K562 (cell line): ENCODE measurements around the gene PHF12. TPM values are rescaled to one million over a fixed set of nuclear protein-coding genes. Genes with fewer than 3 reads are reported as not detected.

Source experiments
- BCL6 ChIP-seq: fragments of 250-450 bp; sonication (Bioruptor Pico); IDR thresholded peaks from 2 replicates; pipeline ENCODE4 v1.4.0; 2020
- DLX4 ChIP-seq: fragments of 250-450 bp; sonication (Bioruptor Pico); IDR thresholded peaks from 2 replicates; pipeline ENCODE4 v1.6.1; 2021; ENCODE audit warnings: mild to moderate bottlenecking
- HMG20B ChIP-seq: fragments of 250-450 bp; sonication (Bioruptor Pico); IDR thresholded peaks from 2 replicates; pipeline ENCODE4 v1.5.0; 2021; ENCODE audit warnings: mild to moderate bottlenecking
- MCM3 ChIP-seq: fragments of 450-650 bp; IDR thresholded peaks from 2 replicates; pipeline ENCODE4 v1.6.1; 2016
- NFE2 ChIP-seq: IDR thresholded peaks from 2 replicates; pipeline ENCODE4 v1.6.1; 2014; ENCODE audit warnings: antibody characterized with exemption, low read depth
- NR2C1 ChIP-seq, 2 experiments: fragments of 450-650 bp; IDR thresholded peaks; 2 replicates each; pipeline ENCODE4 v1.6.1; 2017; ENCODE audit warnings: mild to moderate bottlenecking in 2 of 2, antibody characterized with exemption in 1 of 2, inconsistent platforms in 1 of 2, missing compliant biosample characterization in 1 of 2, missing genetic modification characterization in 1 of 2
- NR2C2 ChIP-seq, 2 experiments: fragments of 200-800 bp in 1 of 2; sonication (Bioruptor generic) in 1 of 2; sonication (generic) in 1 of 2; formaldehyde crosslinking in 1 of 2; IDR thresholded peaks; 2 replicates each; pipeline versions ENCODE4 v1.6.1 to v1.8.0; 2016 to 2022; ENCODE audit warnings: mild to moderate bottlenecking in 1 of 2, missing compliant biosample characterization in 1 of 2, missing genetic modification characterization in 1 of 2, missing genetic modification reagents in 1 of 2
- RBFOX2 ChIP-seq: fragments of 200-400 bp; formaldehyde crosslinking; IDR thresholded peaks from 2 replicates; pipeline ENCODE4 v1.6.1; 2017; ENCODE audit warnings: low read depth, mild to moderate bottlenecking, low read length, moderate library complexity
- RUNX1 ChIP-seq: sonication (generic); IDR thresholded peaks from 2 replicates; pipeline ENCODE4 v1.6.1; 2016; ENCODE audit warnings: antibody characterized with exemption, low read depth
- SMARCA4 ChIP-seq: fragments of 450-650 bp; IDR thresholded peaks from 2 replicates; pipeline ENCODE4 v1.6.1; 2016
- SOX6 ChIP-seq: fragments of 450-650 bp; IDR thresholded peaks from 2 replicates; pipeline ENCODE4 v1.6.1; 2014; ENCODE audit warnings: mild to moderate bottlenecking
- STAT6 ChIP-seq: sonication (generic); formaldehyde crosslinking; IDR thresholded peaks from 2 replicates; pipeline ENCODE4 v1.8.1; 2023; ENCODE audit warnings: mild to moderate bottlenecking, missing genetic modification reagents
- TRIM25 ChIP-seq: fragments of 450-650 bp; IDR thresholded peaks from 2 replicates; pipeline ENCODE4 v1.7.0; 2016; ENCODE audit warnings: borderline replicate concordance
- ZNF445 ChIP-seq: fragments of 250-450 bp; sonication (Bioruptor Pico); IDR thresholded peaks from 2 replicates; pipeline ENCODE4 v1.4.0; 2020; ENCODE audit warnings: low read depth, mild to moderate bottlenecking, moderate library complexity
- ZNF668 ChIP-seq: fragments of 250-450 bp; sonication (Bioruptor Pico); IDR thresholded peaks from 2 replicates; pipeline ENCODE4 v1.8.0; 2022; ENCODE audit warnings: mild to moderate bottlenecking, inconsistent platforms
- ZSCAN29 ChIP-seq: fragments of 450-650 bp; IDR thresholded peaks from 2 replicates; pipeline ENCODE4 v1.6.1; 2017
- polyA plus RNA-seq, 8 experiments: library from polyadenylated mRNA; depleted of rRNA in 4 of 8; stranded (reverse) in 5 of 8; unstranded in 3 of 8; fragments of >200 nt; fragmentation: Nextera tagmentation in 2 of 8; fragmentation: Illumina TruSeq in 1 of 8; extraction: Ambion mirVana in 2 of 8; extraction: Trizol in 1 of 8; gene quantifications; 2 replicates each; pipeline versions ENCODE4 v1.2.1 to v1.2.3, GENCODE V29; 2011 to 2014; ENCODE audit warnings: inconsistent platforms in 1 of 8, missing spikeins in 1 of 8
- total RNA-seq, 7 experiments: library from RNA; depleted of rRNA in 6 of 7; stranded (reverse); fragments of >200 nt in 6 of 7; fragmentation: Illumina TruSeq in 2 of 7; extraction: Trizol in 2 of 7; gene quantifications; 2 replicates each; pipeline versions ENCODE4 v1.2.1 to v1.2.3, GENCODE V29; 2011 to 2021; ENCODE audit warnings: low replicate concordance in 1 of 7
- TF ChIP-seq, protein P1 (sequence below), 3 experiments: fragments of 200-800 bp in 1 of 3; fragments of 250-450 bp in 1 of 3; fragments of 450-650 bp in 1 of 3; sonication (Bioruptor Pico) in 1 of 3; sonication (Bioruptor generic) in 1 of 3; formaldehyde crosslinking in 1 of 3; IDR thresholded peaks; 2 replicates each; pipeline versions ENCODE4 v1.6.1 to v1.8.0; 2016 to 2022; ENCODE audit warnings: mild to moderate bottlenecking in 2 of 3, missing genetic modification characterization in 2 of 3, missing compliant biosample characterization in 1 of 3, moderate library complexity in 1 of 3
- TF ChIP-seq, protein P2 (sequence below), 2 experiments: fragments of 450-650 bp in 1 of 2; sonication (generic) in 1 of 2; formaldehyde crosslinking; conservative IDR thresholded peaks; 2 replicates each; pipeline versions ENCODE4 v1.4.0 to v1.8.1; 2020 to 2022; ENCODE audit warnings: mild to moderate bottlenecking in 1 of 2, missing genetic modification reagents in 1 of 2

The PHF12 gene
- total and polyA plus RNA-seq, 9 of the 15 experiments (the other 6 are each of a cell fraction or from before 2014, with no cell fraction given): 0.82 to 31.3 (median 13.5) TPM

DNA sequence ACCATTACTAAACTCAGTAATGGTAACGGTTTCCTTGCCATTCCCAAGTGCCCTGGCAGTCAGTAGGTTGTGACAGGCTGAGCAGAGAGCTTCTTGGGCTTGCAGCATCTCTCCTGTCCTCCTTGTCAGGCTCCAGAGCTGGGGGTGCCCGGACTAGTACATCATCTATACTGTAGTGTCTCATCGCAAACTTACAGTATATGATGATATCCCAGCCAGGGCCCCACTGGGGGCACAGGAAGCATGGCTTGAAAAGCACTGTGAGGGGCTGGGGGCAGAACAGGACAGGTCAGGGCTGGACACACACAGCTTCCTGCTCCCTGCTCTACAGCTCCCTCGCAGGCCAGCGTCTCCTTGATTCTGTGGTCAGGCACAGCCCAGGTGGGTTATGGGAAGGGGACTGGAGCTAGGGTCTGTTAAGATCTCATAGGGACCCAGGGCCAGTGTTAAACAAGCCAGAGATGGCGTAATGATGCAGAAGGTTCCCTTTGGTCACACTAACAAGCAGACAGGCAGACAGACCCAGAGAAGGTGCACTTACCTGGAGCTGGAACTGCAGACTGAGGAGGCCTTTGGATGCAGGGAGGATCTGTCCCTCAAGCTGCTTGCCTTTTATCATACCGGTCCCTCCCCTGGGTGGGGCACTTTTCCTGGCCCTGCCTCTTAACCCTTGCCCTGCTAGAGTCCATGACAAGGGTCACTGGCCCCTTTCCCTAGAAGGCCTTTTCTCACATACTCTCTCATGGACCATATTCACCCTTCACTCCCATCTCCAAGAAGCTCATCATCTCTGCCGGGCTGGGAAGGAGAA is 89.7 kb downstream of the PHF12 start (continued):
- no peak for TF ChIP-seq NR2C2 (CRISPR knock-in tag; IDR thresholded peaks at IDR 0.05)
- TF ChIP-seq NR2C2 (tag; IDR thresholded peaks at IDR 0.05): peak; percentile 54; the same call in 1 of the 2 replicates
- TF ChIP-seq DLX4 (CRISPR knock-in tag): no peak
- TF ChIP-seq SMARCA4: peak; percentile 67
- no peak for TF ChIP-seq NFE2
- TF ChIP-seq, protein P1, sequence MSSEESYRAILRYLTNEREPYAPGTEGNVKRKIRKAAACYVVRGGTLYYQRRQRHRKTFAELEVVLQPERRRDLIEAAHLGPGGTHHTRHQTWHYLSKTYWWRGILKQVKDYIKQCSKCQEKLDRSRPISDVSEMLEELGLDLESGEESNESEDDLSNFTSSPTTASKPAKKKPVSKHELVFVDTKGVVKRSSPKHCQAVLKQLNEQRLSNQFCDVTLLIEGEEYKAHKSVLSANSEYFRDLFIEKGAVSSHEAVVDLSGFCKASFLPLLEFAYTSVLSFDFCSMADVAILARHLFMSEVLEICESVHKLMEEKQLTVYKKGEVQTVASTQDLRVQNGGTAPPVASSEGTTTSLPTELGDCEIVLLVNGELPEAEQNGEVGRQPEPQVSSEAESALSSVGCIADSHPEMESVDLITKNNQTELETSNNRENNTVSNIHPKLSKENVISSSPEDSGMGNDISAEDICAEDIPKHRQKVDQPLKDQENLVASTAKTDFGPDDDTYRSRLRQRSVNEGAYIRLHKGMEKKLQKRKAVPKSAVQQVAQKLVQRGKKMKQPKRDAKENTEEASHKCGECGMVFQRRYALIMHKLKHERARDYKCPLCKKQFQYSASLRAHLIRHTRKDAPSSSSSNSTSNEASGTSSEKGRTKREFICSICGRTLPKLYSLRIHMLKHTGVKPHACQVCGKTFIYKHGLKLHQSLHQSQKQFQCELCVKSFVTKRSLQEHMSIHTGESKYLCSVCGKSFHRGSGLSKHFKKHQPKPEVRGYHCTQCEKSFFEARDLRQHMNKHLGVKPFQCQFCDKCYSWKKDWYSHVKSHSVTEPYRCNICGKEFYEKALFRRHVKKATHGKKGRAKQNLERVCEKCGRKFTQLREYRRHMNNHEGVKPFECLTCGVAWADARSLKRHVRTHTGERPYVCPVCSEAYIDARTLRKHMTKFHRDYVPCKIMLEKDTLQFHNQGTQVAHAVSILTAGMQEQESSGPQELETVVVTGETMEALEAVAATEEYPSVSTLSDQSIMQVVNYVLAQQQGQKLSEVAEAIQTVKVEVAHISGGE (CRISPR knock-in tag; IDR thresholded peaks at IDR 0.05): peak in 1 of 3 experiments; percentile 37; a peak in 1 of 6 replicates
- TF ChIP-seq STAT6 (CRISPR knock-in tag): no peak
- no peak for TF ChIP-seq HMG20B (CRISPR knock-in tag)
- TF ChIP-seq BCL6 (CRISPR knock-in tag): no peak
- 0 out of 2 replicates have a peak, but pooled peaks have one; percentile 45 for TF ChIP-seq ZNF445
- TF ChIP-seq RUNX1: 0 out of 2 replicates have a peak, but pooled peaks have one; percentile 29
- TF ChIP-seq NR2C1 (IDR thresholded peaks at IDR 0.05): peak; percentile 85
- TF ChIP-seq NR2C1 (tag; IDR thresholded peaks at IDR 0.05): peak; percentile 52
- 0 out of 2 replicates have a peak, but pooled peaks have one; percentile 31 for TF ChIP-seq ZSCAN29
- peak; percentile 54 for TF ChIP-seq RBFOX2
- TF ChIP-seq ZNF668 (CRISPR knock-in tag): no peak
- TF ChIP-seq SOX6: peak; percentile 16; the same call in 1 of the 2 replicates
- no peak for TF ChIP-seq TRIM25
- TF ChIP-seq, protein P2, sequence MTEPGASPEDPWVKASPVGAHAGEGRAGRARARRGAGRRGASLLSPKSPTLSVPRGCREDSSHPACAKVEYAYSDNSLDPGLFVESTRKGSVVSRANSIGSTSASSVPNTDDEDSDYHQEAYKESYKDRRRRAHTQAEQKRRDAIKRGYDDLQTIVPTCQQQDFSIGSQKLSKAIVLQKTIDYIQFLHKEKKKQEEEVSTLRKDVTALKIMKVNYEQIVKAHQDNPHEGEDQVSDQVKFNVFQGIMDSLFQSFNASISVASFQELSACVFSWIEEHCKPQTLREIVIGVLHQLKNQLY (CRISPR knock-in tag; conservative IDR thresholded peaks at IDR 0.05): no peak
- no peak for TF ChIP-seq MCM3
